Fibroblast of mammary gland (primary cell): ENCODE results near the gene MTA2.

Source experiments
- DNase-seq: peaks from one replicate; pipeline ENCODE4 v3.0.0-alpha.2; 2010; ENCODE audit warnings: low read depth
- H3K4me3 ChIP-seq: 2 replicates; pipeline ENCODE4 v1.5.1; 2011; ENCODE audit warnings: low read depth, mild to moderate bottlenecking, low read length, moderate library complexity; ENCODE audit not compliant: control insufficient read depth
- TF ChIP-seq, protein P1 (sequence below): conservative IDR thresholded peaks from 2 replicates; pipeline ENCODE4 v1.5.1; 2011; ENCODE audit warnings: low read depth, low read length, inconsistent platforms; ENCODE audit not compliant: control insufficient read depth, insufficient read depth

The MTA2 gene

DNA sequence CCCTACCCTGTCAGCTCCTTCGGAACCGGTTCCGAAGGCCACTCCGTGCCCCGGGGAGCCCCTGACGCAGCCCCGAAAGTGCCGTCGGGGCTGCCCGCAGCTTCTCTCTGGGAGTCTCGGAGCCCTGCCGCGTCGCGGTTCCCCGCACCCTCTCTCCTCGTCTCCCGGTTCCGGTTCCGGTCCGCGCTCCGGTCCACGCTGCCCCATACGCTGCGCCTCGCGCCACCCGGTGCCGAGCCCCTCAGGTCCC lies 618 bp downstream of the MTA2 start:
- no peak for DNase-seq
- TF ChIP-seq, protein P1, sequence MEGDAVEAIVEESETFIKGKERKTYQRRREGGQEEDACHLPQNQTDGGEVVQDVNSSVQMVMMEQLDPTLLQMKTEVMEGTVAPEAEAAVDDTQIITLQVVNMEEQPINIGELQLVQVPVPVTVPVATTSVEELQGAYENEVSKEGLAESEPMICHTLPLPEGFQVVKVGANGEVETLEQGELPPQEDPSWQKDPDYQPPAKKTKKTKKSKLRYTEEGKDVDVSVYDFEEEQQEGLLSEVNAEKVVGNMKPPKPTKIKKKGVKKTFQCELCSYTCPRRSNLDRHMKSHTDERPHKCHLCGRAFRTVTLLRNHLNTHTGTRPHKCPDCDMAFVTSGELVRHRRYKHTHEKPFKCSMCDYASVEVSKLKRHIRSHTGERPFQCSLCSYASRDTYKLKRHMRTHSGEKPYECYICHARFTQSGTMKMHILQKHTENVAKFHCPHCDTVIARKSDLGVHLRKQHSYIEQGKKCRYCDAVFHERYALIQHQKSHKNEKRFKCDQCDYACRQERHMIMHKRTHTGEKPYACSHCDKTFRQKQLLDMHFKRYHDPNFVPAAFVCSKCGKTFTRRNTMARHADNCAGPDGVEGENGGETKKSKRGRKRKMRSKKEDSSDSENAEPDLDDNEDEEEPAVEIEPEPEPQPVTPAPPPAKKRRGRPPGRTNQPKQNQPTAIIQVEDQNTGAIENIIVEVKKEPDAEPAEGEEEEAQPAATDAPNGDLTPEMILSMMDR = no peak

DNA sequence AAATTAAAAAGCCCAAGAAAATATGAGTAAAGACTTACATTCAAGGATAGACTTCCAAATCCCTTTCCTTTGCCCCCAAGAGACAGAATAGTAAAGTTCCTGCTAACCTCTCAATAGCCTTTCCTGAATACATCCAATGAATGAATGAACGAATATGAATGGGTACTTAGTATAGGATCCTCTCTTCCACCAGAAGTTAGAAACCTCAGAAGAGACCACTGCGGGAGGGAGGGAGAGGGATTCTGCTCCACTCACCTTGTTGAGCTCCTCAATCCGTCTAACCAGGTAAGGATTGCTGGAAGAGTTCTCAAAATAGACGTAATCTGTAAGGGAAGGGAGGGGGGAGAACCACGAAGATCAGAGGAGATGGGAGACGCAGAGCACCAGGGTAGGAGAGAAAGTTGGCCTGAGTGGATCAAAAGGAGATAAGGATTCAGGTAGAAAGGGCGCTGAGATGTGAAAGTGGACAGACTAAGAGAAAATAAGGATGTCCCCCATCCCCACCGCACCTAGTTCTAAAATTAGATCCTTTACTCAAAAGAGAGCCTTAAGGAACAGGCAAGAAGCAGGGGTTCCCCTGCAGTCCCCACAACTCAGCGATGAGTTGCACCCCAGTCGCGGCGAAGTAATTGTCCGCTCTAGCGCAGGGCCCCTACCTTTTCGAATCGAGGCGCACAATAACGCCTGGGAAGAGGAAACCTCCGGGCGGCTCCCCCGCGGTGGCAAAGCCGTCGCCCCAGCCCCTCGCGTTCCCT lies 1.1 kb downstream of the MTA2 start:
- no peak for DNase-seq
- peak overlapping the region; percentile 89 for H3K4me3 ChIP-seq
- TF ChIP-seq, protein P1 = no peak

More for the DNA sequence above, 618 bp downstream of the MTA2 start:
- H3K4me3 ChIP-seq = peak overlapping the region; percentile 89

DNA sequence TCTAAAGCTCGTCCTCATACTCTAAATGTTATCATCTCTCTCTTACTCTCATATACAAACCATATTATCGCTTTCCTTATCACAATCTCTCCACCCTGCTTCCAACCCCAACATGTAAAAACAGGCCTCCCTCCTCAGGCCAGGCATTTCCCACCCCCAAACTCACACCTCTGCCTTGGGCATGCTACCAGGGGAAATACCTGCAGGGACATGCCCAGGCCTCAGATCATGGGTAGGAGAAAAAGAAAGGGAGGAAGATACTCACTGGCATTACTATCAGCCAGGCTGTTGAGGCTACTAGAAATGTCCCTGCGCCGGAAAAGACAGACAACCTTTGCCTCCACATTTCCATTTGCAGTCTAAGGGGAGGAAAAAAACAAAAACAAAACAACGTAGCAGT lies 1.8 kb downstream of the MTA2 start:
- H3K4me3 ChIP-seq = peak overlapping the region; percentile 89
- TF ChIP-seq, protein P1 = no peak
- DNase-seq = no peak

DNA sequence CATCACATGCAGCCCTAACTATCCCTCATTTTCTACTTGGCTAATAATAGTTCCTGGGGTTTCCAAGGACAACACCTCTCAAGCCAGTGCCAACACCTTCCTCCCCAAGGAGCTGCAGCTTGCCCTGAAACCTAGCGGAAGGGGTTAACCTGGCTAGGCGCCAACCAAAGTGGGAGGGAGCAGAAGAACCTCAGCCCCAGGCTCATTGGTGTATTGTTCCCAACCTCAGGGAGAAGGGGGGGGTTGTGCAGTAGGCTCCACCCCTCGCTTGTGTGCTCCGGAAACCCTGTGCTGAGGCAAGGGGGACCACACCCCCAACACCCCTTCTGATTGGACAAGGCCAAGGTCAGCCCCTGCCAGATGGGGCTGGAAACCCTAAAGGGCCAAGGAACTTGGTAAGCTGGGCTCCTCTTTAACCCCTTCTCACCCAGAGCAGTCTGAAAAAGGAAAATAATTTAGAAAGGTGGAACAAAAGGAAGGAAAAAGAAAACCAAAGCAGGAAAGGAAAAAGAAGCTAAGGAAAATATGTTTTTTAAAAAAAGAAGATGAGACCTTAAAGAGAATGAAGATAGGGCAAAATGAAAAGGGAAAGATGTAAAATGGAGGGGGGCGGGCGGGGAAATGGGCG lies 2.5 kb downstream of the MTA2 start:
- H3K4me3 ChIP-seq = peak overlapping the region; percentile 89
- TF ChIP-seq, protein P1 = no peak
- peak; percentile 99 for DNase-seq

DNA sequence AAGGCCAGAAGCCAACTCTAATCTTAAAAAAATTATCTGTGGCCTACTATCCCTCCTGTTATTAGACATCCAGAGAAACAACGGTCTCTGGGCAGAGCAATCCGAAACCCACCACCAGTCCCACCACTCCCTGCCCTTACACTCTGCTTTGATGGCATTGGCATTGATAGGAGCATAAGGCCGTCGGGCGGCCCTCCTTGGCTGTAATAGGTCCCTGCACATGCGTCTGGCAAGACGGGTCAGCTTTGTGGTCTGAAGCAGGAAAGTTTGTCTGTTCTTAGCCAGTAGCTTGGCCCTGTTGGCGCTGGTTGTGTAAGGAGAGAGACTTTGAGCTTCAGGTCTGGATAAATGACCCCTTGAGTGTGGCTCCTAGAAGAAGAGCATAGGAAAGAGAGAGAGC lies 6.5 kb downstream of the MTA2 start:
- DNase-seq = no peak
- TF ChIP-seq, protein P1 = no peak
- no peak overlapping the region for H3K4me3 ChIP-seq

DNA sequence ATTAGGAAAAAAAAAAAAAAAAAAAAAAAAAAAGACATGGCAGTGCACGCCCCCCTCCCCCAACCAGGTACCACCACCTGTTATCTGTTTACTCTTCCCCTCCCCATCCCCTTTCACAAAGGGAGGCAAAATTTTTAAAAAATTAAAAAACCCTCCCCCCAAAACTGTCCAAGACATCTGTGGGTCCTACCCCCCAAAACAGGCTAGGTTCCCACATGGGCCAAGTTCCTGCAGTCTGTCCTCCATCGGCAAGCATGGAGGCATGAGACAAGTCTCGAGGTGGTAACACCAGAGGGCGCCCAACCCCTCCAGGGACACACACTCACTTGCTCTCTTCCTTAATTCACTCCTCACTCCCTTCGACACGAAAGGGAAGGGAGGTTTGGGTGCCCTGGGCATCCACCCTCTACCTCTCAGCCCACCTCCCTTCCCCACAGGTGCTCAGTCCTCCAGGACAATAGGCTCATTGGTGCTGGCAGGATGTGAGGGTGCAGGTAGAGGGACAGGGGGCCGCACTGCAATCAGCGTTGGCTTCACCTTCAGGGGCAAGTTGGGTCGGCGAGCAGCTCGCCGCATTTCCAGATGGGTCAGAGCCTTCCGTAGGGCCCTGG lies 8.1 kb downstream of the MTA2 start:
- DNase-seq = peak; percentile 83
- H3K4me3 ChIP-seq = no peak overlapping the region
- TF ChIP-seq, protein P1 = peak; percentile 66
